Measurements from ENCODE around the gene RRAS2.

Gene RRAS2

GRCh38 chr11:14334192-14334591 lies 24.8 kb downstream of the RRAS2 start:
- TF ChIP-seq CTCF (IDR thresholded peaks at IDR 0.05; ENCODE audit: control insufficient read depth, insufficient read depth, low read depth, low read length, missing control alignments): no peak
- DNase-seq (ENCODE audit: low read depth): no peak
- no peak overlapping the region for H3K4me3 ChIP-seq (ENCODE audit: control insufficient read depth, low read depth, low read length)

DNA sequence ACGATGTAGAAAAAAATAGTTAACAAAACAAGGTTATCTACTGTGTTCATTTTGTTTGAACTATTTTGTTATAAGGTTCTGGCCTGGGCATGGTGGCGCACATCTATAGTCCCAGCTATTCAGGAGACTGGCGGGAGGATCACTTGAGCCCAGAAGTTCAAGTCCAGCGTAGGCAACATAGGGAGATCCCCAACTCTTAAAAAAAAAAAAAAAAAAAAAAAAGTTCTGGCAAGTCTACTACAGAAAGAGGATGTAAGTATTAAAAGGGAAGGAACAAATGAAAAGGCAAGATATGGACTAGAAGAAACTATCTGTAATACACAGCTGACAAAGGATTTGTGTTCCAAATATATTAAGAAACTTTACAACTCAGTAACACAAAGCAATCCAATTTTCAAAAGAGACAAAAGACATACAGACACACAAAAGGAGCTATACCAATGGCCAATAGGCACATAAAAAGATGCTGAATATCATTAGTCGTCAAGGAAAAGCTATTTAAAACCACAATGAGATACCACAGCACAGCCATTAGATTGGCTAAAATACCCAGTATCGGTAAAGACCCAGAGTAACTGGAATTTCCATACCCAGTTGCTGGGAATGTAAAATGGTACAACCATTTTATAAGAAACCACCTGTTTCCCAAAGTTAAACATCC lies 27.4 kb downstream of the RRAS2 start:
- DNase-seq (ENCODE audit: low read depth): no peak
- no peak for TF ChIP-seq CTCF (IDR thresholded peaks at IDR 0.05; ENCODE audit: control insufficient read depth, insufficient read depth, low read depth, low read length, missing control alignments)
- no peak overlapping the region for H3K4me3 ChIP-seq (ENCODE audit: control insufficient read depth, low read depth, low read length)

DNA sequence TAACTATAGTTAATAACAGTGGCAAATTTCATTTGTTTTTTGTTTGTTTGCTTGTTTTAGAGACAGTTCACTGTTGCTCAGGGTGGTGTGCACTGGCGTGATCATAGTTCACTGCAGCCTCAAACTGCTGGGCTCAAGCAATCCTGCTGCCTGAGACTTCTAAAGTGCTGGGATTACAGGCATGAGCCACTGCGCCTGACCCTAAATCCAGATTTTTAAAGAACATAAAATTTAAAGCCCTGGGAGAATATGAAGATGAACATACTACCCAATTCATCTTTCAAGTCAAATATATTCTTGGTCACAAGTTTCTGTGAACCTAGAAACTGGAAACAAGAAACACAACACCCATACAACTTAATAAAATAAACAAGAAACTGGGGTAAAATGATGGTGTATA lies 28.1 kb downstream of the RRAS2 start:
- H3K4me3 ChIP-seq (ENCODE audit: control insufficient read depth, low read depth, low read length): no peak overlapping the region
- no peak for TF ChIP-seq CTCF (IDR thresholded peaks at IDR 0.05; ENCODE audit: control insufficient read depth, insufficient read depth, low read depth, low read length, missing control alignments)
- DNase-seq (ENCODE audit: low read depth): no peak

DNA sequence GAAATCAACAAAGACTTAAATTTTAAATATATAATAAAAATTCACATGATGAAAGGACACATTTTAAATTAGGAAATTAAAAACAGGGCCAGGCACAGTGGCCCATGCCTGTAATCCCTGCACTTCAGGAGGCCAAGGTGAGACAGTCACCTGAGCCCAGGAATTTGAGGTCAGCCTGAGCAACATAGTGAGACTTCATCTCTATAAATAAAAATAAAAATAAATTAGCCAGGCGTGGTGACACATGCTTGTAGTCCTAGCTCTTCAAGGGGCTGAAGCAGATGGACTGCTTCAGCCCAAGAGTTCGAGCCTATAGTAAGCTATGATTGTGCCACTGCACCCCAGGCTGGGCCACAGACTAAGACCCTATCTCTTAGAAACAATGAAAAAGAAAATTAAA lies 29.3 kb downstream of the RRAS2 start:
- no peak for TF ChIP-seq CTCF (IDR thresholded peaks at IDR 0.05; ENCODE audit: control insufficient read depth, insufficient read depth, low read depth, low read length, missing control alignments)
- DNase-seq (ENCODE audit: low read depth): no peak
- H3K4me3 ChIP-seq (ENCODE audit: control insufficient read depth, low read depth, low read length): no peak overlapping the region

GRCh38 chr11:14327116-14327515 lies 31.9 kb downstream of the RRAS2 start:
- DNase-seq (ENCODE audit: low read depth): no peak
- TF ChIP-seq CTCF (IDR thresholded peaks at IDR 0.05; ENCODE audit: control insufficient read depth, insufficient read depth, low read depth, low read length, missing control alignments): no peak
- H3K4me3 ChIP-seq (ENCODE audit: control insufficient read depth, low read depth, low read length): no peak overlapping the region

GRCh38 chr11:14323118-14323676 lies 35.8 kb downstream of the RRAS2 start:
- no peak overlapping the region for H3K4me3 ChIP-seq (ENCODE audit: control insufficient read depth, low read depth, low read length)
- no peak for TF ChIP-seq CTCF (IDR thresholded peaks at IDR 0.05; ENCODE audit: control insufficient read depth, insufficient read depth, low read depth, low read length, missing control alignments)
- no peak for DNase-seq (ENCODE audit: low read depth)

All from AG09309 (cell line).